ENCODE data around the gene ENOX1. TPM values are rescaled to one million over a fixed set of nuclear protein-coding genes. Genes with fewer than 3 reads are reported as not detected.

The ENOX1 gene
- total and polyA plus RNA-seq, 2 donors (not counting 3 experiments of a cell fraction or from before 2014, with no cell fraction given), result 0.17 to 0.97 TPM

- Histone ChIP-seq H2AFZ (ENCODE audit: low read depth, low read length) (no peak overlapping the region), H3K9me3 (replicated peaks; ENCODE audit: control insufficient read depth, insufficient read depth, low read length) (no peaks in the 10 kb centered on the region), H3K4me1 (ENCODE audit: control insufficient read depth, extremely low read depth, insufficient read depth, low read length) (peaks cover under 1% of the 10 kb centered on the region), H3K27me3 (ENCODE audit: control insufficient read depth in 2 of 2, insufficient read depth in 2 of 2, low read length in 2 of 2) (no peaks in the 10 kb centered on the region), H3K9me1 (replicated peaks; ENCODE audit: control insufficient read depth, extremely low read depth, insufficient read depth, low read length) (no peaks in the 10 kb centered on the region), H3K4me3 (replicated peaks in 1 of 3; ENCODE audit: insufficient read depth in 1 of 3, low read depth in 1 of 3, low read length in 3 of 3) (no peak overlapping the region), H4K20me1 (replicated peaks; ENCODE audit: control insufficient read depth, extremely low read depth, insufficient read depth, low read length) (no peaks in the 10 kb centered on the region), H3K36me3 (ENCODE audit: control insufficient read depth in 2 of 2, extremely low read depth in 1 of 2, insufficient read depth in 2 of 2, low read length in 2 of 2) (no peaks in the 10 kb centered on the region), H3K4me2 (ENCODE audit: insufficient read depth, low read length) (no peak overlapping the region), H3K27ac (ENCODE audit: insufficient read depth, low read depth, low read length) (no peak overlapping the region), H3K9ac (replicated peaks; ENCODE audit: extremely low read depth, insufficient read depth, low read length) (no peak overlapping the region), H3K79me2 (ENCODE audit: control insufficient read depth, insufficient read depth, low read length) (no peaks in the 10 kb centered on the region)
- POLR2A ChIA-PET, result no interaction called here
- TF ChIP-seq JUN (IDR thresholded peaks at IDR 0.05; ENCODE audit: borderline replicate concordance, insufficient read depth, insufficient read length, low read depth), result no peak
- no peak for TF ChIP-seq EZH2 (IDR thresholded peaks at IDR 0.05; ENCODE audit: borderline replicate concordance, low read depth, low read length, severe bottlenecking)
- no peak for TF ChIP-seq POLR2AphosphoS5 (IDR thresholded peaks at IDR 0.05; ENCODE audit: insufficient read depth, low read depth, low read length)
- no peak for TF ChIP-seq MYC (IDR thresholded peaks at IDR 0.05; ENCODE audit: low read depth, low read length)
- no peak for TF ChIP-seq POLR2A (IDR thresholded peaks at IDR 0.05; ENCODE audit: low read depth, low read length)
- TF ChIP-seq CTCF (IDR thresholded peaks at IDR 0.05; ENCODE audit: extremely low read depth in 1 of 2, insufficient read depth in 1 of 2, low read depth in 1 of 2, low read length in 2 of 2), result no peak
- TF ChIP-seq FOS (IDR thresholded peaks at IDR 0.05; ENCODE audit: borderline replicate concordance, insufficient read depth, low read length), result no peak
- no peak for TF ChIP-seq GATA2 (IDR thresholded peaks at IDR 0.05; ENCODE audit: insufficient read depth, insufficient read length, low read depth, low read length)
- TF ChIP-seq MAX (IDR thresholded peaks at IDR 0.05; ENCODE audit: insufficient read depth, insufficient read length), result no peak
- CTCF ChIA-PET, result no interaction called here
- dilution Hi-C loops (cut with MboI; ENCODE audit: extremely low pct_ligation_motif_present, low sequenced_read_pairs) (no loop called here), intact Hi-C loops (cut with micrococcal nuclease) (no loop called here)
- DNase-seq (ENCODE audit: low read depth, low spot score) (no peak), FAIRE-seq (no peak)
- BruUV-seq (replicated peaks), result no TSS peak
Measured at GRCh38 chr13:43293561-43293960, 493.2 kb downstream of the ENOX1 start.
